Astrocyte (in vitro differentiated cells and primary cell): ENCODE data around the gene BBX. TPM values are rescaled to one million over a fixed set of nuclear protein-coding genes. Genes with fewer than 3 reads are reported as not detected.

ENCODE experiments used
- DNase-seq: peaks from one replicate; pipeline ENCODE4 v3.0.0-alpha.2; 2010; ENCODE audit warnings: low read depth
- FAIRE-seq: peaks from 2 replicates; lab custom pipeline; 2011; peaks lifted over from hg19 to GRCh38; lab: Jason Lieb, UNC
- H2AFZ ChIP-seq: 2 replicates; pipeline ENCODE4 v1.6.0; 2012; ENCODE audit warnings: low read depth, low read length, inconsistent platforms
- H3K27ac ChIP-seq: 2 replicates; pipeline ENCODE4 v1.5.1; 2011; ENCODE audit warnings: low read depth, low read length, inconsistent platforms
- H3K27me3 ChIP-seq: 2 replicates; pipeline ENCODE4 v1.6.0; 2011; ENCODE audit warnings: low read length, inconsistent platforms; ENCODE audit not compliant: insufficient read depth
- H3K36me3 ChIP-seq: 2 replicates; pipeline ENCODE4 v1.5.1; 2011; ENCODE audit warnings: low read length, inconsistent platforms; ENCODE audit not compliant: insufficient read depth
- H3K4me1 ChIP-seq: 2 replicates; pipeline ENCODE4 v1.5.1; 2011; ENCODE audit warnings: low read length, inconsistent platforms; ENCODE audit not compliant: insufficient read depth
- H3K4me2 ChIP-seq: 2 replicates; pipeline ENCODE4 v1.6.0; 2012; ENCODE audit warnings: low read length, inconsistent platforms
- H3K4me3 ChIP-seq: 2 replicates; pipeline ENCODE4 v1.5.1; 2011; ENCODE audit warnings: low read depth, mild to moderate bottlenecking, low read length, inconsistent platforms; ENCODE audit not compliant: insufficient read depth
- H3K79me2 ChIP-seq: 2 replicates; pipeline ENCODE4 v1.6.0; 2012; ENCODE audit warnings: mild to moderate bottlenecking, low read length, inconsistent platforms; ENCODE audit not compliant: insufficient read depth
- H3K9ac ChIP-seq: 2 replicates; pipeline ENCODE4 v1.6.0; 2012; ENCODE audit warnings: mild to moderate bottlenecking, low read length, inconsistent platforms
- H3K9me3 ChIP-seq: 2 replicates; pipeline ENCODE4 v1.5.1; 2012; ENCODE audit warnings: low read depth, mild to moderate bottlenecking, low read length, inconsistent platforms; ENCODE audit not compliant: insufficient read depth
- H4K20me1 ChIP-seq: 2 replicates; pipeline ENCODE4 v1.6.0; 2012; ENCODE audit warnings: low read length, inconsistent platforms; ENCODE audit not compliant: insufficient read depth
- H3K27ac Mint-ChIP-seq: one replicate; pipeline ENCODE4 v1.8.0; 2021; ENCODE audit warnings: mild to moderate bottlenecking, mixed read lengths; ENCODE audit not compliant: unreplicated experiment
- H3K27me3 Mint-ChIP-seq: one replicate; pipeline ENCODE4 v1.8.0; 2021; ENCODE audit warnings: low read depth, mixed read lengths; ENCODE audit not compliant: unreplicated experiment
- H3K36me3 Mint-ChIP-seq: one replicate; pipeline ENCODE4 v1.8.0; 2021; ENCODE audit warnings: low read depth, mixed read lengths; ENCODE audit not compliant: unreplicated experiment
- H3K4me1 Mint-ChIP-seq: one replicate; pipeline ENCODE4 v1.8.0; 2021; ENCODE audit warnings: low read depth, mixed read lengths; ENCODE audit not compliant: unreplicated experiment
- H3K4me3 Mint-ChIP-seq: one replicate; pipeline ENCODE4 v1.8.0; 2021; ENCODE audit warnings: mild to moderate bottlenecking, moderate library complexity, mixed read lengths; ENCODE audit not compliant: unreplicated experiment
- H3K9me3 Mint-ChIP-seq: one replicate; pipeline ENCODE4 v1.8.0; 2021; ENCODE audit warnings: mild to moderate bottlenecking, mixed read lengths; ENCODE audit not compliant: unreplicated experiment
- EZH2 ChIP-seq: IDR thresholded peaks from 2 replicates; pipeline ENCODE4 v1.6.1; 2012; ENCODE audit warnings: mild to moderate bottlenecking, low read length, inconsistent platforms; ENCODE audit not compliant: insufficient read depth
- total RNA-seq: library from RNA; stranded (reverse); gene quantifications from 2 replicates; pipeline ENCODE4 v1.2.1, GENCODE V29; 2021
- TF ChIP-seq, protein P1 (sequence below): IDR thresholded peaks from 2 replicates; pipeline ENCODE4 v1.5.1; 2011; ENCODE audit warnings: low read depth, mild to moderate bottlenecking, inconsistent platforms, low read length, moderate library complexity; ENCODE audit not compliant: insufficient read depth

Gene BBX
- total RNA-seq, 1 donor from 2014 or later = 91.6 TPM

DNA sequence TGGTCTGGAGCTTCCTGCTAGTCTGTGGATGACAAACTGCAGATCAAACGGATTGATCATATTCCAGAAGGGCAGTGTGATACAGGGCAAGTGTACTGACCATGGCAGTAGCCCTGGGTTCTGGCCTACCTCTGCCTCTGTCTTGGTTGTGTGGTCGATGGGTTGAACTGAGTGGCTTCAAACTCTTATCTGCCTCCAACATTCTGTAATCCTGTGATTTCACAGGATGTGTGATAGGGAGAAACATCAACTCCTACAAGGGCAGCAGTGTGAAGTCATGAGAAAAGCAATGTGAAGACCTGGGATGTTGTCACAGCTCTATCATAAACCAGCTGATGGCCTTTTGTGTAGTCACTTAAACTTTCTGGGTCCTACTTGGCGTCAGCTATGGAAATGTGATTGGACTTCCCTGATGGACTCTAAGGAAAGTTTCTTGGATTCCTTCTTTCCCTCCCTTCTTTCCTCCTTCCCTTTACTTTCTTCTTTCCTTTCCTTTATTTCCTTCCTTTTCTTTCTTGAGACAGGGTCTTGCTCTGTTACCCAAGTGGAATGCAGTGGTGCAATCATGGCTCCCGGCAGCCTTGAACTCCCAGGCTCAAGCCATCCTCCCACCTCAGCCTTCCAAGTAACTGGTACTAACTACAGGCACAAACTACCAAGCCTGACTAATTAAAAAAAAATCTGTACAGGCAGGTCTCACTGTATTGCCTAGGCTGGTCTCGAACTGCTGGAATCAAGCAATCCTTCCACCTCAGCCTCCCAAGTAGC is 114.8 kb downstream of the BBX start:
- H3K36me3 Mint-ChIP-seq = peaks cover 4% of the 10 kb centered on the region
- H3K27me3 Mint-ChIP-seq = no peaks in the 10 kb centered on the region
- FAIRE-seq (no peak), DNase-seq (no peak)
- H3K4me1 Mint-ChIP-seq = peaks cover 13% of the 10 kb centered on the region
- no peak overlapping the region for H2AFZ ChIP-seq
- no peaks in the 10 kb centered on the region for H3K9me3 Mint-ChIP-seq
- no peak overlapping the region for H3K27ac ChIP-seq
- no peaks in the 10 kb centered on the region for H3K9me3 ChIP-seq
- H3K4me2 ChIP-seq = no peak overlapping the region
- H3K4me3 ChIP-seq = no peak overlapping the region
- H3K27ac Mint-ChIP-seq = no peak overlapping the region
- H3K9ac ChIP-seq = no peak overlapping the region
- H3K4me3 Mint-ChIP-seq = no peak overlapping the region
- H4K20me1 ChIP-seq = peaks cover 31% of the 10 kb centered on the region
- no peaks in the 10 kb centered on the region for H3K36me3 ChIP-seq
- no peaks in the 10 kb centered on the region for H3K27me3 ChIP-seq
- no peaks in the 10 kb centered on the region for H3K4me1 ChIP-seq
- H3K79me2 ChIP-seq = peaks cover 7% of the 10 kb centered on the region
- TF ChIP-seq, protein P1, sequence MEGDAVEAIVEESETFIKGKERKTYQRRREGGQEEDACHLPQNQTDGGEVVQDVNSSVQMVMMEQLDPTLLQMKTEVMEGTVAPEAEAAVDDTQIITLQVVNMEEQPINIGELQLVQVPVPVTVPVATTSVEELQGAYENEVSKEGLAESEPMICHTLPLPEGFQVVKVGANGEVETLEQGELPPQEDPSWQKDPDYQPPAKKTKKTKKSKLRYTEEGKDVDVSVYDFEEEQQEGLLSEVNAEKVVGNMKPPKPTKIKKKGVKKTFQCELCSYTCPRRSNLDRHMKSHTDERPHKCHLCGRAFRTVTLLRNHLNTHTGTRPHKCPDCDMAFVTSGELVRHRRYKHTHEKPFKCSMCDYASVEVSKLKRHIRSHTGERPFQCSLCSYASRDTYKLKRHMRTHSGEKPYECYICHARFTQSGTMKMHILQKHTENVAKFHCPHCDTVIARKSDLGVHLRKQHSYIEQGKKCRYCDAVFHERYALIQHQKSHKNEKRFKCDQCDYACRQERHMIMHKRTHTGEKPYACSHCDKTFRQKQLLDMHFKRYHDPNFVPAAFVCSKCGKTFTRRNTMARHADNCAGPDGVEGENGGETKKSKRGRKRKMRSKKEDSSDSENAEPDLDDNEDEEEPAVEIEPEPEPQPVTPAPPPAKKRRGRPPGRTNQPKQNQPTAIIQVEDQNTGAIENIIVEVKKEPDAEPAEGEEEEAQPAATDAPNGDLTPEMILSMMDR = no peak
- no peak for TF ChIP-seq EZH2

DNA sequence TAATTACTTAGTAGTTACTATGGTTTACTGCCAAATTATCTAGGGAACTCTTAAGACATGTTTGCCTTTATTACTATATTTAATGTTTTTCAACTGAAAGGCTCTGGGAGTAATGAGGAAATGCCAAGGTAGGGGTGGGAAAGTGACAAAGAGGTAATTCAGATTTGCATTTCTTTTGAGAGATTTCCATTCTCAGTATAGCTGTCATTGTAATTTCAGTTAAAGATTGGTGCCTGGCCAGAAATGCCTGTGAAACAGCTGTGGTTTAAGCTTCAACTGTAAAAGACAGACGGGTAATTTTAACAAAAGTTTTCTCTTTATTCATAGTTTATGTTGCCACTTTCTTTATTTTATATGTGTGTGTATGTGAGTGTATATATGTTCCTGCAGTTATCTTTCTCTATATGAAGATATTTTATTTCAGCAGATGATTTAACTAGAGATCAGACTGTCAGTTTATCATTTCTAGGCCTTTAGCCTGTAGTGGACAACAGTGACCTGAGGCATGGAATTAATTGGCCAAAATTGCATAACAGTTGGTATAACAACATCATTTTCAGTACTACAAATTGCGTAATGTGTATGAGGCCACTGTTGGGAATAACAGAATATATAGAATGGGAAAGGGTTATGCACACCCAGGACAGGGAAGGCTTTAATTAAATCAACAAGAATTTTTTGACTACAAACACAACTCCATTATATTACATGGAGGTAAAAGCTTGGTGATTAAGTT is 119.0 kb downstream of the BBX start:
- no peaks in the 10 kb centered on the region for H3K27me3 ChIP-seq

More for the DNA sequence above, 119.0 kb downstream of the BBX start:
- peaks cover 10% of the 10 kb centered on the region for H3K4me1 Mint-ChIP-seq
- no peaks in the 10 kb centered on the region for H3K27me3 Mint-ChIP-seq
- Histone ChIP-seq H3K36me3 (no peaks in the 10 kb centered on the region), H3K4me1 (peaks cover 4% of the 10 kb centered on the region), H3K4me3 (no peak overlapping the region), H4K20me1 (peaks cover 44% of the 10 kb centered on the region), H2AFZ (no peak overlapping the region), H3K27ac (no peak overlapping the region), H3K9me3 (no peaks in the 10 kb centered on the region), H3K79me2 (peaks cover 7% of the 10 kb centered on the region), H3K9ac (no peak overlapping the region), H3K4me2 (no peak overlapping the region)
- no peak overlapping the region for H3K4me3 Mint-ChIP-seq
- peaks cover 4% of the 10 kb centered on the region for H3K36me3 Mint-ChIP-seq
- H3K9me3 Mint-ChIP-seq = no peaks in the 10 kb centered on the region
- no peak for FAIRE-seq
- DNase-seq = no peak
- no peak for TF ChIP-seq EZH2
- TF ChIP-seq, protein P1 = no peak
- no peak overlapping the region for H3K27ac Mint-ChIP-seq
